Esophagus muscularis mucosa (tissue), 4 donors: Measurements from ENCODE around the gene SSR1. TPM values are rescaled to one million over a fixed set of nuclear protein-coding genes. Genes with fewer than 3 reads are reported as not detected.
"Not testable (repeated sequence)": the region's sequence is repeated elsewhere in the genome, so short reads cannot be mapped to it uniquely, and the experiment has no call there.

Experiments
- DNase-seq: peaks from one replicate; pipeline ENCODE4 v3.0.0-alpha.2; 2017; ENCODE audit errors: extremely low spot score
- H3K27ac ChIP-seq, 4 donors: fragments of 200-600 bp; sonication (generic); replicated peaks in 1 of 4; 1 replicate in 3 of 4; 2 replicates in 1 of 4; pipeline ENCODE4 v1.5.1; 2016 to 2019; ENCODE audit warnings: mild to moderate bottlenecking in 1 of 4
- H3K27me3 ChIP-seq, 4 donors: fragments of 200-600 bp; sonication (generic); one replicate each; pipeline versions ENCODE4 v1.5.1 to v1.6.0; 2016 to 2019
- H3K36me3 ChIP-seq, 4 donors: fragments of 200-600 bp; sonication (generic); one replicate each; pipeline ENCODE4 v1.5.1; 2016 to 2019
- H3K4me1 ChIP-seq, 4 donors: fragments of 200-600 bp; sonication (generic); one replicate each; pipeline ENCODE4 v1.5.1; 2016 to 2019
- H3K4me3 ChIP-seq, 4 donors: fragments of 200-600 bp; sonication (generic); 1 replicate in 2 of 4; 2 replicates in 2 of 4; pipeline ENCODE4 v1.5.1; 2016 to 2019; ENCODE audit warnings: mild to moderate bottlenecking in 4 of 4, moderate library complexity in 1 of 4
- H3K9me3 ChIP-seq, 4 donors: fragments of 200-600 bp; sonication (generic); 1 replicate in 3 of 4; 2 replicates in 1 of 4; pipeline ENCODE4 v1.5.1; 2016 to 2019
- CTCF ChIP-seq, 3 experiments: fragments of 200-600 bp in 2 of 3; fragments of 450-650 bp in 1 of 3; sonication (generic) in 2 of 3; IDR thresholded peaks; one replicate each; pipeline ENCODE4 v1.5.1; 2017 to 2019; ENCODE audit warnings: antibody characterized with exemption in 3 of 3, mild to moderate bottlenecking in 2 of 3, moderate library complexity in 1 of 3
- EP300 ChIP-seq: sonication (generic); formaldehyde crosslinking; IDR thresholded peaks from one replicate; pipeline ENCODE4 v1.6.1; 2017; ENCODE audit warnings: antibody characterized with exemption
- POLR2A ChIP-seq: fragments of 450-650 bp; IDR thresholded peaks from one replicate; pipeline ENCODE4 v1.6.1; 2017; ENCODE audit warnings: antibody characterized with exemption, moderate library complexity, mild to moderate bottlenecking, low read depth
- POLR2AphosphoS5 ChIP-seq, 2 donors: sonication (generic); formaldehyde crosslinking; IDR thresholded peaks; one replicate each; pipeline ENCODE4 v1.6.1; 2017; ENCODE audit warnings: antibody characterized with exemption in 2 of 2
- WGBS: methylation state at CpG from one replicate; pipeline ENCODE4 v1.1.5; 2018; 5-methylcytosine and 5-hydroxymethylcytosine counted together
- intact Hi-C: fragments of 100-400 bp; cut with DNase I; formaldehyde crosslinking; loops from one replicate; pipeline ENCODE4 v1.15.1; 2023
- total RNA-seq, 4 donors: library from RNA; depleted of rRNA; stranded (reverse); fragments of >200 nt; gene quantifications; one replicate each; pipeline versions ENCODE4 v1.1.0 to v1.2.1, GENCODE V29; 2016

Gene SSR1
- total RNA-seq, 4 donors from 2014 or later = 29.5 to 41.3 (median 34.2) TPM

- intact Hi-C loops = loop anchor here (10.0 kb wide), 1 partner anchor 111 kb away; no protein-coding TSS in a partner anchor
- 71% methylated on average over 2 of the region's 2 CpGs for WGBS
- H3K36me3 ChIP-seq = peaks cover 7 to 54% (median 26%) of the 10 kb centered on the region in 4 donors
- no peaks in the 10 kb centered on the region for H3K27me3 ChIP-seq
- peaks cover 0 to 4% (median 0%) of the 10 kb centered on the region in 4 donors for H3K4me1 ChIP-seq
- TF ChIP-seq POLR2AphosphoS5 (IDR thresholded peaks at IDR 0.05) (no peak), CTCF (IDR thresholded peaks at IDR 0.05) (no peak), EP300 (no peak), POLR2A (no peak)
- DNase-seq = no peak
- H3K9me3 ChIP-seq = no peaks in the 10 kb centered on the region
- H3K4me3 ChIP-seq = no peak overlapping the region
- H3K27ac ChIP-seq = no peak overlapping the region
Observed at GRCh38 chr6:7283676-7284075, 29.3 kb downstream of the SSR1 start.

GRCh38 chr6:7282097-7282906 is 30.7 kb downstream of the SSR1 start:
- intact Hi-C loops = loop anchor here (10.0 kb wide), 1 partner anchor 112 kb away; no protein-coding TSS in a partner anchor
- Histone ChIP-seq H3K9me3 (no peaks in the 10 kb centered on the region), H3K27me3 (no peaks in the 10 kb centered on the region), H3K27ac (no peak overlapping the region), H3K4me3 (no peak overlapping the region), H3K36me3 (peaks cover 3 to 41% (median 19%) of the 10 kb centered on the region in 4 donors), H3K4me1 (peaks cover 0 to 4% (median 0%) of the 10 kb centered on the region in 4 donors)
- no peak for TF ChIP-seq POLR2A
- TF ChIP-seq EP300 = no peak
- TF ChIP-seq CTCF (IDR thresholded peaks at IDR 0.05) = no peak
- TF ChIP-seq POLR2AphosphoS5 (IDR thresholded peaks at IDR 0.05) = no peak
- no peak for DNase-seq
- 70% methylated on average over 10 of the region's 10 CpGs for WGBS

- Histone ChIP-seq H3K9me3 (no peaks in the 10 kb centered on the region), H3K36me3 (peaks cover 0 to 3% (median 0%) of the 10 kb centered on the region in 4 donors), H3K4me3 (no peak overlapping the region), H3K4me1 (peaks cover 0 to 5% (median 2%) of the 10 kb centered on the region in 4 donors), H3K27me3 (no peaks in the 10 kb centered on the region), H3K27ac (no peak overlapping the region)
- TF ChIP-seq POLR2A (no peak), POLR2AphosphoS5 (IDR thresholded peaks at IDR 0.05) (no peak), EP300 (no peak), CTCF (IDR thresholded peaks at IDR 0.05) (no peak)
- intact Hi-C loops = loop anchor here (1.0 kb wide), 1 partner anchor 339 kb away; no protein-coding TSS in a partner anchor
- 64% methylated on average over 7 of the region's 7 CpGs for WGBS
- no peak for DNase-seq
Observed at GRCh38 chr6:7276199-7276524, 36.8 kb downstream of the SSR1 start.

- H3K27me3 ChIP-seq, H3K36me3 ChIP-seq, H3K4me3 ChIP-seq, intact Hi-C loops, H3K27ac ChIP-seq, H3K4me1 ChIP-seq, H3K9me3 ChIP-seq: not testable (repeated sequence)
- DNase-seq = peak; percentile 60
- WGBS = 96% methylated on average over 7 of the region's 8 CpGs
Observed at GRCh38 chr6:7274525-7274924, 38.5 kb downstream of the SSR1 start.

- H3K27ac ChIP-seq = no peak overlapping the region
- no peak overlapping the region for H3K4me3 ChIP-seq
- H3K9me3 ChIP-seq = no peaks in the 10 kb centered on the region
- intact Hi-C loops = no loop called here
- peaks cover 0 to 5% (median under 1%) of the 10 kb centered on the region in 4 donors for H3K4me1 ChIP-seq
- DNase-seq = no peak
- no peaks in the 10 kb centered on the region for H3K36me3 ChIP-seq
- 93% methylated on average over 9 of the region's 10 CpGs for whole genome bisulfite sequencing
- TF ChIP-seq POLR2A = no peak
- TF ChIP-seq EP300 = no peak
- no peak for TF ChIP-seq POLR2AphosphoS5 (IDR thresholded peaks at IDR 0.05)
- no peak for TF ChIP-seq CTCF (IDR thresholded peaks at IDR 0.05)
- no peaks in the 10 kb centered on the region for H3K27me3 ChIP-seq
Observed at GRCh38 chr6:7273709-7274108, 39.3 kb downstream of the SSR1 start.
